Neural progenitor cell (in vitro differentiated cells): ENCODE data around the gene OTOGL. TPM values are rescaled to one million over a fixed set of nuclear protein-coding genes. Genes with fewer than 3 reads are reported as not detected.

Experiments
- DNase-seq: peaks from one replicate; pipeline ENCODE4 v3.0.0-alpha.2; 2016; ENCODE audit warnings: low spot score
- H2AFZ ChIP-seq: fragments of 200-600 bp; sonication (generic); replicated peaks from 2 replicates; pipeline ENCODE4 v1.6.1; 2016; ENCODE audit warnings: antibody characterized with exemption
- H3F3A ChIP-seq: fragments of 200-600 bp; sonication (generic); 2 replicates; pipeline ENCODE4 v1.6.1; 2016; ENCODE audit warnings: antibody characterized with exemption, low read depth
- H3K27ac ChIP-seq: fragments of 200-600 bp; sonication (generic); 2 replicates; pipeline ENCODE4 v1.5.1; 2016; ENCODE audit warnings: mild to moderate bottlenecking
- H3K27me3 ChIP-seq: fragments of 200-600 bp; sonication (generic); 2 replicates; pipeline ENCODE4 v1.6.1; 2016; ENCODE audit warnings: mild to moderate bottlenecking, moderate library complexity
- H3K36me3 ChIP-seq: fragments of 200-600 bp; sonication (generic); 2 replicates; pipeline ENCODE4 v1.5.1; 2016
- H3K4me1 ChIP-seq: fragments of 200-600 bp; sonication (generic); 2 replicates; pipeline ENCODE4 v1.6.1; 2016; ENCODE audit warnings: mixed run types
- H3K4me2 ChIP-seq: fragments of 200-600 bp; sonication (generic); 2 replicates; pipeline ENCODE4 v1.6.1; 2016
- H3K4me3 ChIP-seq: fragments of 200-600 bp; sonication (generic); 2 replicates; pipeline ENCODE4 v1.5.1; 2016
- H3K79me2 ChIP-seq: fragments of 200-600 bp; sonication (generic); 2 replicates; pipeline ENCODE4 v1.6.1; 2016; ENCODE audit warnings: low read depth
- H3K9ac ChIP-seq: fragments of 200-600 bp; sonication (generic); 2 replicates; pipeline ENCODE4 v1.6.1; 2016
- H3K9me3 ChIP-seq: fragments of 200-600 bp; sonication (generic); 2 replicates; pipeline ENCODE4 v1.5.1; 2016; ENCODE audit warnings: low read depth
- H4K20me1 ChIP-seq: fragments of 200-600 bp; sonication (generic); 2 replicates; pipeline ENCODE4 v1.6.1; 2016; ENCODE audit warnings: low read depth
- H3K27ac Mint-ChIP-seq: 3 replicates; pipeline ENCODE4 v1.8.0; 2021; ENCODE audit warnings: mixed read lengths
- H3K27me3 Mint-ChIP-seq: 2 replicates; pipeline ENCODE4 v1.8.0; 2022; ENCODE audit warnings: low read depth, mild to moderate bottlenecking, inconsistent platforms, moderate library complexity, mixed read lengths; ENCODE audit not compliant: insufficient read depth
- H3K36me3 Mint-ChIP-seq: 3 replicates; pipeline ENCODE4 v1.8.0; 2021; ENCODE audit warnings: mixed read lengths
- H3K4me1 Mint-ChIP-seq: 3 replicates; pipeline ENCODE4 v1.8.0; 2021; ENCODE audit warnings: mixed read lengths
- H3K4me3 Mint-ChIP-seq: 3 replicates; pipeline ENCODE4 v1.8.0; 2021; ENCODE audit warnings: mild to moderate bottlenecking, moderate library complexity, mixed read lengths
- H3K9me3 Mint-ChIP-seq: 3 replicates; pipeline ENCODE4 v1.8.0; 2020; ENCODE audit warnings: mixed read lengths
- EZH2 ChIP-seq: fragments of 200-600 bp; sonication (generic); IDR thresholded peaks from 2 replicates; pipeline ENCODE4 v1.6.1; 2017; ENCODE audit warnings: antibody characterized with exemption, mild to moderate bottlenecking, moderate library complexity
- EZH2phosphoT487 ChIP-seq: fragments of 200-600 bp; sonication (generic); IDR thresholded peaks from 2 replicates; pipeline ENCODE4 v1.6.1; 2017; ENCODE audit warnings: antibody characterized with exemption
- total RNA-seq: library from RNA; depleted of rRNA; stranded (reverse); fragments of >200 nt; gene quantifications from 2 replicates; pipeline ENCODE4 v1.2.3, GENCODE V29; 2015; ENCODE audit warnings: low replicate concordance
- TF ChIP-seq, protein P1 (sequence below): fragments of 200-600 bp; sonication (generic); IDR thresholded peaks from 2 replicates; pipeline ENCODE4 v1.5.1; 2017; ENCODE audit warnings: antibody characterized with exemption, mild to moderate bottlenecking

OTOGL gene
- total RNA-seq, 1 donor from 2014 or later: 0.13 TPM

GRCh38 chr12:80086025-80086424 lies 13.3 kb upstream of the OTOGL start:
- Histone ChIP-seq H3K36me3 (no peaks in the 10 kb centered on the region), H3K4me3 (no peak overlapping the region), H3K9me3 (no peaks in the 10 kb centered on the region), H2AFZ (no peak overlapping the region), H3K27ac (no peak overlapping the region), H3K27me3 (no peaks in the 10 kb centered on the region), H3K4me1 (no peaks in the 10 kb centered on the region), H3K4me2 (no peak overlapping the region), H3K9ac (no peak overlapping the region), H3F3A (no peaks in the 10 kb centered on the region), H3K79me2 (no peaks in the 10 kb centered on the region), H4K20me1 (no peaks in the 10 kb centered on the region)
- H3K9me3 Mint-ChIP-seq: peaks cover 16% of the 10 kb centered on the region
- no peak for DNase-seq
- no peaks in the 10 kb centered on the region for H3K4me1 Mint-ChIP-seq
- H3K27ac Mint-ChIP-seq: no peak overlapping the region
- H3K36me3 Mint-ChIP-seq: no peaks in the 10 kb centered on the region
- TF ChIP-seq, protein P1, sequence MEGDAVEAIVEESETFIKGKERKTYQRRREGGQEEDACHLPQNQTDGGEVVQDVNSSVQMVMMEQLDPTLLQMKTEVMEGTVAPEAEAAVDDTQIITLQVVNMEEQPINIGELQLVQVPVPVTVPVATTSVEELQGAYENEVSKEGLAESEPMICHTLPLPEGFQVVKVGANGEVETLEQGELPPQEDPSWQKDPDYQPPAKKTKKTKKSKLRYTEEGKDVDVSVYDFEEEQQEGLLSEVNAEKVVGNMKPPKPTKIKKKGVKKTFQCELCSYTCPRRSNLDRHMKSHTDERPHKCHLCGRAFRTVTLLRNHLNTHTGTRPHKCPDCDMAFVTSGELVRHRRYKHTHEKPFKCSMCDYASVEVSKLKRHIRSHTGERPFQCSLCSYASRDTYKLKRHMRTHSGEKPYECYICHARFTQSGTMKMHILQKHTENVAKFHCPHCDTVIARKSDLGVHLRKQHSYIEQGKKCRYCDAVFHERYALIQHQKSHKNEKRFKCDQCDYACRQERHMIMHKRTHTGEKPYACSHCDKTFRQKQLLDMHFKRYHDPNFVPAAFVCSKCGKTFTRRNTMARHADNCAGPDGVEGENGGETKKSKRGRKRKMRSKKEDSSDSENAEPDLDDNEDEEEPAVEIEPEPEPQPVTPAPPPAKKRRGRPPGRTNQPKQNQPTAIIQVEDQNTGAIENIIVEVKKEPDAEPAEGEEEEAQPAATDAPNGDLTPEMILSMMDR: no peak
- TF ChIP-seq EZH2: no peak
- no peak for TF ChIP-seq EZH2phosphoT487
- peaks cover 3% of the 10 kb centered on the region for H3K27me3 Mint-ChIP-seq
- no peak overlapping the region for H3K4me3 Mint-ChIP-seq

DNA sequence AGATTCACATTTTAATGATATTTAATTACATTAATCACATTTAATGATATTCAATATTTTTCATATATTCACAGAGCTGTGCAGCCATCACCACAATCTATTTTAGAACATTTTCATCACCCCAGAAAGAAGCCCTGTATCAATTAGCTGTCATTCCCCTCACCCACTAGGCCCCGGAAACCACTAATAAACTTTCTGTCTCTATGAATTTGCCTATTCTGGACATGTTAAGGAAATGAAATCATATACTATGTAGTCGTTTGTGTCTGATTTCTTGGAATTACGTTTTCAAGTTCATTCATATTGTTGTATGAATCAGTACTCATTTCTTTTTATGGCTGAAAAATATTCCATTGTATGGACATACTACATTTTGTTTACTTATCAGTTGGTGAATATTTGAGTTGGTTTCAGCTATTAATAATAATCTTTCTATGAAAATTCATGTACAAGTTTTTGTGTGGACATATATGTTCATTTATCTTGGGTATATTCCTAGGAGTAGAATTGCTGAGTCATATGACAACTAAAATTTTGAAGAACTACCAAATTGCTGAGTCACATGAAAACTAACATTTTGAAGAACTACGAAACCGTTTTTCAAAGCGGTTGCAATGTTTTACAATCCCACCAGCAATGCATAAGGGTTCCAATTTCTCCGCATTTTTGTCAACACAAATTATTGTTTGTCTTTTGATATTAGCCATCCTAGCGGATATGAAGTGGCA lies 11.7 kb upstream of the OTOGL start:
- no peak overlapping the region for H2AFZ ChIP-seq
- no peaks in the 10 kb centered on the region for H3K4me1 ChIP-seq
- no peaks in the 10 kb centered on the region for H3K36me3 ChIP-seq
- Mint-ChIP-seq H3K4me3 (no peak overlapping the region), H3K4me1 (no peaks in the 10 kb centered on the region), H3K9me3 (peaks cover 5% of the 10 kb centered on the region), H3K27ac (no peak overlapping the region), H3K36me3 (no peaks in the 10 kb centered on the region), H3K27me3 (no peaks in the 10 kb centered on the region)
- H3K79me2 ChIP-seq: no peaks in the 10 kb centered on the region
- no peak overlapping the region for H3K9ac ChIP-seq
- no peak overlapping the region for H3K4me3 ChIP-seq
- no peak overlapping the region for H3K4me2 ChIP-seq
- H3F3A ChIP-seq: no peaks in the 10 kb centered on the region
- no peaks in the 10 kb centered on the region for H4K20me1 ChIP-seq
- H3K27ac ChIP-seq: no peak overlapping the region
- TF ChIP-seq, protein P1: no peak
- TF ChIP-seq EZH2: no peak
- no peak for TF ChIP-seq EZH2phosphoT487
- no peaks in the 10 kb centered on the region for H3K9me3 ChIP-seq
- DNase-seq: no peak
- H3K27me3 ChIP-seq: no peaks in the 10 kb centered on the region

GRCh38 chr12:80100591-80100990 lies 1.3 kb downstream of the OTOGL start:
- H3K4me1 Mint-ChIP-seq: peaks cover 2% of the 10 kb centered on the region
- H3K27me3 Mint-ChIP-seq: no peaks in the 10 kb centered on the region
- H3K36me3 Mint-ChIP-seq: no peaks in the 10 kb centered on the region
- Histone ChIP-seq H2AFZ (no peak overlapping the region), H3K79me2 (no peaks in the 10 kb centered on the region), H3K9me3 (no peaks in the 10 kb centered on the region), H4K20me1 (no peaks in the 10 kb centered on the region), H3K4me1 (no peaks in the 10 kb centered on the region), H3K27me3 (no peaks in the 10 kb centered on the region), H3K4me2 (no peak overlapping the region), H3F3A (no peaks in the 10 kb centered on the region), H3K9ac (no peak overlapping the region), H3K27ac (no peak overlapping the region), H3K36me3 (no peaks in the 10 kb centered on the region), H3K4me3 (no peak overlapping the region)
- DNase-seq: no peak
- no peaks in the 10 kb centered on the region for H3K9me3 Mint-ChIP-seq
- no peak overlapping the region for H3K4me3 Mint-ChIP-seq
- TF ChIP-seq EZH2: no peak
- TF ChIP-seq, protein P1: no peak
- no peak for TF ChIP-seq EZH2phosphoT487
- no peak overlapping the region for H3K27ac Mint-ChIP-seq
